ENCODE results near the gene CDK7. TPM values are rescaled to one million over a fixed set of nuclear protein-coding genes. Genes with fewer than 3 reads are reported as not detected.

The CDK7 gene
- total RNA-seq, 1 experiment from 2014 or later: 51.6 TPM

- no peaks in the 10 kb centered on the region for H3K4me1 ChIP-seq (replicated peaks; ENCODE audit: insufficient read depth)
- no peaks in the 10 kb centered on the region; the same call in 1 of the 2 replicates for H3K9me3 ChIP-seq (ENCODE audit: insufficient read depth, low read depth)
- no peak for DNase-seq
- H3K27ac ChIP-seq: no peak overlapping the region
- no peak overlapping the region for H3K4me3 ChIP-seq
- H3K79me2 ChIP-seq (ENCODE audit: low read depth): no peaks in the 10 kb centered on the region
- no peak overlapping the region for H3K4me2 ChIP-seq
- intact Hi-C loops (cut with micrococcal nuclease; ENCODE audit: unreplicated experiment): no loop called here
- ChIA-PET POLR2A (ENCODE audit: unreplicated experiment) (interaction anchor here (0.6 kb wide), 1 partner anchor 144 kb away, joined by 9 read pairs; no protein-coding TSS in a partner anchor), CTCF (no interaction called here)
- no peaks in the 10 kb centered on the region for H3F3A ChIP-seq (ENCODE audit: insufficient read depth, low read depth)
- no peaks in the 10 kb centered on the region for H4K20me1 ChIP-seq (ENCODE audit: insufficient read depth)
- H3K27me3 ChIP-seq (ENCODE audit: insufficient read depth, low read depth): no peaks in the 10 kb centered on the region
- H3K9me2 ChIP-seq (ENCODE audit: insufficient read depth): no peaks in the 10 kb centered on the region
- H2AFZ ChIP-seq: no peak overlapping the region
- no TSS peak for BruUV-seq (replicated peaks)
- no peaks in the 10 kb centered on the region for H3K36me3 ChIP-seq (ENCODE audit: low read depth)
- no peak for TF ChIP-seq EZH2 (IDR thresholded peaks at IDR 0.05; ENCODE audit: low read depth)
Measured at GRCh38 chr5:69305512-69305911, 70.8 kb downstream of the CDK7 start.

GRCh38 chr5:69308046-69308553, 73.4 kb downstream of the CDK7 start:
- Histone ChIP-seq H3K27me3 (ENCODE audit: insufficient read depth, low read depth) (no peaks in the 10 kb centered on the region), H4K20me1 (ENCODE audit: insufficient read depth) (no peaks in the 10 kb centered on the region), H3K27ac (no peak overlapping the region), H3K4me3 (no peak overlapping the region), H3K4me2 (no peak overlapping the region), H3K79me2 (ENCODE audit: low read depth) (no peaks in the 10 kb centered on the region), H2AFZ (no peak overlapping the region), H3K9me2 (ENCODE audit: insufficient read depth) (no peaks in the 10 kb centered on the region), H3K36me3 (ENCODE audit: low read depth) (no peaks in the 10 kb centered on the region), H3F3A (ENCODE audit: insufficient read depth, low read depth) (no peaks in the 10 kb centered on the region), H3K4me1 (replicated peaks; ENCODE audit: insufficient read depth) (no peaks in the 10 kb centered on the region), H3K9me3 (ENCODE audit: insufficient read depth, low read depth) (no peaks in the 10 kb centered on the region; the same call in 1 of the 2 replicates)
- TF ChIP-seq CTCF (conservative IDR thresholded peaks at IDR 0.05): no peak
- TF ChIP-seq EZH2 (IDR thresholded peaks at IDR 0.05; ENCODE audit: low read depth): no peak
- intact Hi-C loops (cut with micrococcal nuclease; ENCODE audit: unreplicated experiment): no loop called here
- DNase-seq: no peak
- ChIA-PET CTCF (no interaction called here), POLR2A (ENCODE audit: unreplicated experiment) (no interaction called here)
- BruUV-seq (replicated peaks): no TSS peak

- intact Hi-C loops (cut with micrococcal nuclease; ENCODE audit: unreplicated experiment): no loop called here
- Histone ChIP-seq H3K4me3 (no peak overlapping the region), H3K27me3 (ENCODE audit: insufficient read depth, low read depth) (no peaks in the 10 kb centered on the region), H3K27ac (no peak overlapping the region), H3K79me2 (ENCODE audit: low read depth) (no peaks in the 10 kb centered on the region), H3K9me3 (ENCODE audit: insufficient read depth, low read depth) (no peaks in the 10 kb centered on the region; the same call in 1 of the 2 replicates), H4K20me1 (ENCODE audit: insufficient read depth) (no peaks in the 10 kb centered on the region), H3F3A (ENCODE audit: insufficient read depth, low read depth) (no peaks in the 10 kb centered on the region), H3K36me3 (ENCODE audit: low read depth) (no peaks in the 10 kb centered on the region), H3K9me2 (ENCODE audit: insufficient read depth) (no peaks in the 10 kb centered on the region), H2AFZ (no peak overlapping the region), H3K4me2 (no peak overlapping the region), H3K4me1 (replicated peaks; ENCODE audit: insufficient read depth) (no peaks in the 10 kb centered on the region)
- CTCF ChIA-PET: no interaction called here
- no peak for DNase-seq
- no TSS peak for BruUV-seq (replicated peaks)
- TF ChIP-seq EZH2 (IDR thresholded peaks at IDR 0.05; ENCODE audit: low read depth) (no peak), CTCF (conservative IDR thresholded peaks at IDR 0.05) (no peak)
- POLR2A ChIA-PET (ENCODE audit: unreplicated experiment): no interaction called here
Measured at GRCh38 chr5:69309380-69309779, 74.7 kb downstream of the CDK7 start.
